GM18951 (cell line): Measurements from ENCODE around the gene RP2.

Experiments
- POLR2A ChIP-seq: IDR thresholded peaks from 4 replicates; pipeline ENCODE4 v1.6.1; 2011; ENCODE audit warnings: mild to moderate bottlenecking; ENCODE audit not compliant: insufficient read length, insufficient read depth; ENCODE audit errors: extremely low read depth
- in situ Hi-C: fragments of 300-500 bp; cut with MboI; formaldehyde crosslinking; loops from one replicate; pipeline ENCODE4 v1.12.0; 2022; ENCODE audit warnings: low sequenced_read_pairs, mixed read lengths, inconsistent platforms; ENCODE audit not compliant: unreplicated experiment

Gene RP2

DNA sequence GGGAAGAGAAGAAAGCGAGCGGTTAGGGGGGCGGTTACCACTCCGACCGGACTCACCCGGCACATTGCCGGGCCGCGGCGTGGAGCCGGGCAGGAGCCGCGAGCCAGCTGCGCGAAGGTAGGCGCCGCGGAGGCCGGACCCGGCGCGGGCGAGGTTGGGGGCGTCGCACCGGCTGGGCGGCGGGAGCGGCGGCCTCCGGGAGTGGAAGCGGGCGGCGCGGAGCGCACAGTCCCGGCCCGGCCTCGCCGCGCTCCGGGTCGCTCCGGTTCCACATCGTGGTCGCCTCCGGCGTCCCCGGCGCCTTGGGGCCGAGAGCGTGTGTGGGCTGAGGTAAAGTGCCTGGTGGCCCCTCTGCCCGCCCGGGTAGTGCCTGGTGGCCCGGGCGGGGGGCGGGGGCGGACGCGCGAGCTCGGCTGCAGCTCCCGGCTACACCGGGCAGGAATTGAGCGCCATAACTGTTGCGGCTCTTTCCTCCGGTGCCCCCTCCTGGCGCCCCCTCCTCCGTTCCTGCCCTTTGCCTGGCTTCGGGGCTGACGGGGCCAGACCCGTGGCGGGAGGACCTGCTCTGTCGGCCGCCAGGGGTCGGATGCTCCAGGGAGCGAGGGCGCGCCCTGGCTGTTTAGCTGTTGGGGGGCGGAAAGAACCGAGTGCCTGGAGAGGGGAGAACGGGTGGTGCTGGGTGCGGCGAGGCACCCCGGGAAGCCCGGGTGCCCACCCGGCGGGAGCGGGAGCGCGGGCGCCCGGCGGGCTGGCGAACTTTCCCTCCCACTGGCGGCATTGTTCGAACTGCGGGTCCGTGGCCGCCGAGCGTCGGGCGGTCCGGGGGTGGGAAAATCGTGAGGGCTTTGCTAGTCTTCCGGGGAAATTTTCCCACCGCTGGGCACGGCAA lies 76.0 kb downstream of the RP2 start:
- in situ Hi-C loops = no loop called here
- TF ChIP-seq POLR2A = no peak

- no peak for TF ChIP-seq POLR2A
- in situ Hi-C loops = no loop called here
These were observed 76.8 kb downstream of the RP2 start for GRCh38 chrX:46913667-46914066.

GRCh38 chrX:46916273-46916672 lies 79.4 kb downstream of the RP2 start:
- in situ Hi-C loops = no loop called here

GRCh38 chrX:46917622-46918021 lies 80.8 kb downstream of the RP2 start:
- in situ Hi-C loops = no loop called here
- TF ChIP-seq POLR2A = no peak

More at GRCh38 chrX:46916273-46916672, 79.4 kb downstream of the RP2 start:
- no peak for TF ChIP-seq POLR2A

DNA sequence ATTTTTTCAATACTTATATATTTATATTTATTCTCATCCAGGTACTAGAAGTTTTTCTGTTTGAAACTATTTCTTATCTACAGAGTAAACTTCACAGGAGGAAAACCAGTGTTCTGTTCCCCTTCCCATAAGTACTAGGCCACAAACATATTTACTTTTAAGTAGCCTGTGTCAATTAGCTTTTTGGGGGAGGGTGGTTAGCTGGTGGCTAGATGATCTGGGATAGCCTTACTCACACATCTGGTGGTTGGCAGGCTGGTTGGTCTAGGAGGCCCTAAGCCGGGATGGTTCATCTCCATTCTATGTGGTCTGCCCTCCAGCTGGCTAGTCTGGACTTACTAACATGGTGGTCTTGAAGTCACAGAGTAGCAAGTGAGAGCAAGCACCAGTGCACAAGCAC lies 81.6 kb downstream of the RP2 start:
- in situ Hi-C loops = no loop called here
- TF ChIP-seq POLR2A = no peak

- in situ Hi-C loops = no loop called here
- TF ChIP-seq POLR2A = no peak
These were observed 83.4 kb downstream of the RP2 start for GRCh38 chrX:46920235-46920634.

GRCh38 chrX:46922611-46923010 lies 85.8 kb downstream of the RP2 start:
- TF ChIP-seq POLR2A = no peak
- in situ Hi-C loops = no loop called here

DNA sequence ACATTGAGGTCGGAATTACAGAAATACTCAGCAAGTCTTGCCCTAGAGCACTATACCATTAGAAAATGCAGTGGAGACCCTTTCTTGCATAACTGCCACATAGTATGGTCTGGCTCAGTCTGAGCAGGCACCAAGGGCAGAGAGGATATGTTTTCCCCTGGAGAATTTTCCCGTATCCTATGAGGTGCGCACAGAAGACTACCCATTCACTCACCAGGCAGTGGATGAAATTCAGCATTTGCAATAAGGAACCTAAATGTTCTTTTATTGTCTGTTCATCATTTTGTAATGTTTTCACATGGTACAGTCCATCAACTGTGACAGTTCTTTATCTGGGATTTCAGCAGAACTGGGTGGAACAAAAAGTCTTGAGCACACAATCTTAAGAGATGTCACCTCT lies 90.9 kb downstream of the RP2 start:
- no peak for TF ChIP-seq POLR2A
- in situ Hi-C loops = no loop called here

- TF ChIP-seq POLR2A = no peak
- in situ Hi-C loops = no loop called here
These were observed 92.8 kb downstream of the RP2 start for GRCh38 chrX:46929439-46930261.
